Measurements from ENCODE around the gene SYCE3. TPM values are rescaled to one million over a fixed set of nuclear protein-coding genes. Genes with fewer than 3 reads are reported as not detected.

Gene SYCE3
- total and polyA plus RNA-seq, 7 donors: not detected

- no peak for DNase-seq
- peak overlapping the region; percentile 50 for H3K4me3 ChIP-seq
- no peak for TF ChIP-seq CTCF (IDR thresholded peaks at IDR 0.05)
- no peaks in the 10 kb centered on the region for H3K36me3 ChIP-seq (ENCODE audit: insufficient read depth in 1 of 2, low read depth in 1 of 2)
- intact Hi-C loops (cut with DNase I): no loop called here
- H3K4me1 ChIP-seq: no peaks in the 10 kb centered on the region
- H3K27me3 ChIP-seq (ENCODE audit: insufficient read depth in 3 of 3, low read length in 2 of 3): peaks cover 0 to 66% (median 29%) of the 10 kb centered on the region in 3 donors
- H3K9me3 ChIP-seq: no peaks in the 10 kb centered on the region
- no peak overlapping the region for H3K27ac ChIP-seq
- WGBS, 3 donors: 8 to 10% (median 9%) methylated on average over 24 to 52 of the region's 52 CpGs
- no peak for ATAC-seq
Measured at GRCh38 chr22:50600967-50601668, 38.4 kb upstream of the SYCE3 start.

GRCh38 chr22:50600538-50600937, 37.8 kb upstream of the SYCE3 start, which contains the start of gene MAPK8IP2:
Gene MAPK8IP2, plus strand, starts transcription at chr22:50600793. Its CDS starts 26 bp downstream, at chr22:50600819.
- ATAC-seq: peak in 1 of 4 donors; percentile 45
- Histone ChIP-seq H3K36me3 (ENCODE audit: insufficient read depth in 1 of 2, low read depth in 1 of 2) (no peaks in the 10 kb centered on the region), H3K9me3 (no peaks in the 10 kb centered on the region), H3K4me3 (peak within 1 kb of the TSS; percentile 50), H3K27ac (no peak within 1 kb of the TSS), H3K4me1 (no peaks in the 10 kb centered on the region), H3K27me3 (ENCODE audit: insufficient read depth in 3 of 3, low read length in 2 of 3) (peaks cover 0 to 61% (median 28%) of the 10 kb centered on the region in 3 donors)
- TF ChIP-seq CTCF (IDR thresholded peaks at IDR 0.05): no peak
- intact Hi-C loops (cut with DNase I): no loop called here
- 0 to 2% (median 1%) methylated on average over 10 to 58 of the region's 61 CpGs for WGBS, 3 donors
- DNase-seq: no peak

GRCh38 chr22:50599816-50600455, 37.2 kb upstream of the SYCE3 start:
- peaks cover 0 to 56% (median 25%) of the 10 kb centered on the region in 3 donors for H3K27me3 ChIP-seq (ENCODE audit: insufficient read depth in 3 of 3, low read length in 2 of 3)

GRCh38 chr22:50597097-50597496, 34.4 kb upstream of the SYCE3 start:
- no peak for ATAC-seq
- no peak for DNase-seq
- TF ChIP-seq CTCF (IDR thresholded peaks at IDR 0.05): no peak
- H3K27me3 ChIP-seq (ENCODE audit: insufficient read depth in 3 of 3, low read length in 2 of 3): peaks cover 0 to 30% (median 6%) of the 10 kb centered on the region in 3 donors
- H3K36me3 ChIP-seq (ENCODE audit: insufficient read depth in 1 of 2, low read depth in 1 of 2): no peaks in the 10 kb centered on the region
- no peaks in the 10 kb centered on the region for H3K4me1 ChIP-seq
- WGBS, 3 donors: 81 to 90% (median 84%) methylated on average over 5 of the region's 5 CpGs
- H3K9me3 ChIP-seq: no peaks in the 10 kb centered on the region
- H3K4me3 ChIP-seq: no peak overlapping the region
- no peak overlapping the region for H3K27ac ChIP-seq
- intact Hi-C loops (cut with DNase I): no loop called here

More at GRCh38 chr22:50599816-50600455, 37.2 kb upstream of the SYCE3 start:
- TF ChIP-seq CTCF (IDR thresholded peaks at IDR 0.05): no peak
- WGBS, 3 donors: 13 to 20% (median 17%) methylated on average over 39 to 52 of the region's 52 CpGs
- DNase-seq (peak in 1 of 2 donors; percentile 51), ATAC-seq (peak; percentile 47 to 74 (median 72))
- Histone ChIP-seq H3K36me3 (ENCODE audit: insufficient read depth in 1 of 2, low read depth in 1 of 2) (no peaks in the 10 kb centered on the region), H3K27ac (no peak overlapping the region), H3K4me3 (peak overlapping the region; percentile 50), H3K4me1 (no peaks in the 10 kb centered on the region), H3K9me3 (no peaks in the 10 kb centered on the region)
- intact Hi-C loops (cut with DNase I): no loop called here

Measured in psoas muscle (tissue), 8 donors.